CD4-positive, CD25-positive, alpha-beta regulatory T cell (primary cell): ENCODE results near the gene COX6B2. TPM values are rescaled to one million over a fixed set of nuclear protein-coding genes. Genes with fewer than 3 reads are reported as not detected.

Source experiments
- ATAC-seq, 2 donors: fragments of 150-1000 bp; cut with Tn5 transposase; one replicate each; pipeline ENCODE4 v1.10.0; 2021; ENCODE audit warnings: low read depth in 2 of 2, moderate number of reproducible peaks in 2 of 2, moderate library complexity in 1 of 2
- DNase-seq, 3 donors: peaks; one replicate each; pipeline versions ENCODE4 v3.0.0 to v3.0.0-alpha.2; 2012 to 2022; ENCODE audit warnings: mixed read lengths in 1 of 3
- H3K27ac ChIP-seq: one replicate; pipeline ENCODE4 v1.7.0; 2013; ENCODE audit warnings: mild to moderate bottlenecking, low read length; ENCODE audit not compliant: insufficient read depth, poor library complexity, severe bottlenecking
- H3K27me3 ChIP-seq: one replicate; pipeline ENCODE4 v1.7.0; 2013; ENCODE audit warnings: low read length; ENCODE audit not compliant: control insufficient read depth, insufficient read depth
- H3K36me3 ChIP-seq: one replicate; pipeline ENCODE4 v1.7.0; 2013; ENCODE audit warnings: mild to moderate bottlenecking, low read length, moderate library complexity; ENCODE audit not compliant: control insufficient read depth, insufficient read depth
- H3K4me1 ChIP-seq: 2 replicates; pipeline ENCODE4 v1.7.0; 2013; ENCODE audit warnings: mild to moderate bottlenecking, low read length; ENCODE audit not compliant: insufficient read depth, control insufficient read depth, poor library complexity, severe bottlenecking
- H3K4me3 ChIP-seq: one replicate; pipeline ENCODE4 v1.7.0; 2013; ENCODE audit warnings: low read depth, mild to moderate bottlenecking, low read length, moderate library complexity
- H3K9me3 ChIP-seq, 2 experiments: 1 replicate in 1 of 2; 2 replicates in 1 of 2; pipeline ENCODE4 v1.7.0; 2013; ENCODE audit warnings: low read length in 2 of 2, mild to moderate bottlenecking in 1 of 2, moderate library complexity in 1 of 2; ENCODE audit not compliant: control insufficient read depth in 2 of 2
- H3K27ac Mint-ChIP-seq, 3 donors: one replicate each; pipeline ENCODE4 v1.8.0; 2020 to 2022; ENCODE audit warnings: mild to moderate bottlenecking in 3 of 3, mixed read lengths in 3 of 3, moderate library complexity in 2 of 3
- H3K27me3 Mint-ChIP-seq: one replicate; pipeline ENCODE4 v1.8.0; 2022; ENCODE audit warnings: mild to moderate bottlenecking, mixed read lengths
- H3K36me3 Mint-ChIP-seq: one replicate; pipeline ENCODE4 v1.8.0; 2020; ENCODE audit warnings: mixed read lengths
- H3K4me1 Mint-ChIP-seq, 4 donors: one replicate each; pipeline ENCODE4 v1.8.0; 2020 to 2022; ENCODE audit warnings: mixed read lengths in 4 of 4, mild to moderate bottlenecking in 1 of 4
- H3K4me3 Mint-ChIP-seq, 4 donors: one replicate each; pipeline ENCODE4 v1.8.0; 2020 to 2022; ENCODE audit warnings: mild to moderate bottlenecking in 4 of 4, mixed read lengths in 4 of 4, moderate library complexity in 3 of 4
- H3K9me3 Mint-ChIP-seq, 7 donors: one replicate each; pipeline ENCODE4 v1.8.0; 2020 to 2022; ENCODE audit warnings: mixed read lengths in 7 of 7, mild to moderate bottlenecking in 3 of 7, moderate library complexity in 2 of 7
- polyA plus RNA-seq, 4 donors: library from polyadenylated mRNA; unstranded; fragments of 300-500 nt; fragmentation: Illumina TruSeq; gene quantifications; one replicate each; pipeline ENCODE4 v1.2.3, GENCODE V29; 2021
- total RNA-seq: library from RNA; stranded (reverse); gene quantifications from one replicate; pipeline ENCODE4 v1.2.3, GENCODE V29; 2022

The COX6B2 gene
- total and polyA plus RNA-seq, 5 donors from 2014 or later = 0.57 TPM; not detected in 4

- Histone ChIP-seq H3K27me3 (no peaks in the 10 kb centered on the region), H3K4me3 (peak overlapping the region; percentile 44), H3K4me1 (peaks cover 12% of the 10 kb centered on the region), H3K27ac (no peak overlapping the region), H3K36me3 (no peaks in the 10 kb centered on the region), H3K9me3 (no peaks in the 10 kb centered on the region)
- Mint-ChIP-seq H3K4me3 (peak overlapping the region; percentile 45 to 86 (median 72)), H3K4me1 (peaks cover 0 to 11% (median 6%) of the 10 kb centered on the region in 4 donors), H3K36me3 (no peaks in the 10 kb centered on the region), H3K27me3 (peaks cover 4% of the 10 kb centered on the region), H3K27ac (peak overlapping the region in 2 of 3 donors; percentile 86 to 87), H3K9me3 (no peaks in the 10 kb centered on the region)
- peak; percentile 83 to 89 (median 86) for DNase-seq
- ATAC-seq = peak; percentile 88
Observed at GRCh38 chr19:55301459-55302317, 52.8 kb downstream of the COX6B2 start.

GRCh38 chr19:55300886-55301458 is 53.5 kb downstream of the COX6B2 start:
- DNase-seq (no peak), ATAC-seq (no peak)
- no peaks in the 10 kb centered on the region for H3K9me3 Mint-ChIP-seq
- H3K36me3 Mint-ChIP-seq = no peaks in the 10 kb centered on the region
- H3K27ac Mint-ChIP-seq = no peak overlapping the region
- Histone ChIP-seq H3K4me1 (peaks cover 12% of the 10 kb centered on the region), H3K27ac (no peak overlapping the region), H3K9me3 (no peaks in the 10 kb centered on the region), H3K4me3 (no peak overlapping the region), H3K36me3 (no peaks in the 10 kb centered on the region), H3K27me3 (no peaks in the 10 kb centered on the region)
- H3K4me1 Mint-ChIP-seq = peaks cover 0 to 11% (median 6%) of the 10 kb centered on the region in 4 donors
- peak overlapping the region in 1 of 4 donors; percentile 86 for H3K4me3 Mint-ChIP-seq
- H3K27me3 Mint-ChIP-seq = peaks cover 4% of the 10 kb centered on the region

GRCh38 chr19:55299991-55300390 is 54.5 kb downstream of the COX6B2 start:
- H3K9me3 ChIP-seq = no peaks in the 10 kb centered on the region
- Mint-ChIP-seq H3K4me3 (peak overlapping the region in 1 of 4 donors; percentile 29), H3K36me3 (no peaks in the 10 kb centered on the region), H3K27ac (no peak overlapping the region), H3K9me3 (no peaks in the 10 kb centered on the region), H3K4me1 (peaks cover 0 to 7% (median 6%) of the 10 kb centered on the region in 4 donors), H3K27me3 (peaks cover under 1% of the 10 kb centered on the region)
- ATAC-seq (no peak), DNase-seq (no peak)
- H3K27ac ChIP-seq = no peak overlapping the region
- peaks cover 12% of the 10 kb centered on the region for H3K4me1 ChIP-seq
- H3K27me3 ChIP-seq = no peaks in the 10 kb centered on the region
- H3K4me3 ChIP-seq = no peak overlapping the region
- no peaks in the 10 kb centered on the region for H3K36me3 ChIP-seq

Other genes with a start within 250 kb of the COX6B2 start
- gene PPP1R12C, start 237.1 kb downstream of the COX6B2 start, total RNA-seq = 191 TPM
- 1 to 10 TPM; 2.2 to 5.9 (median 3.8) TPM for gene PPP1R12C, start 237.1 kb downstream of the COX6B2 start, polyA plus RNA-seq
- not detected for gene TNNT1, start 205.5 kb downstream of the COX6B2 start, total RNA-seq
- gene TNNT1, start 205.5 kb downstream of the COX6B2 start, polyA plus RNA-seq = not detected
- not detected for gene TNNI3, start 197.0 kb downstream of the COX6B2 start, total RNA-seq
- gene TNNI3, start 197.0 kb downstream of the COX6B2 start, polyA plus RNA-seq = not detected
- gene DNAAF3, start 188.1 kb downstream of the COX6B2 start, total RNA-seq = not detected
- gene DNAAF3, start 188.1 kb downstream of the COX6B2 start, polyA plus RNA-seq = not detected
- 1.9 TPM for gene SYT5, start 174.4 kb downstream of the COX6B2 start, total RNA-seq
- gene SYT5, start 174.4 kb downstream of the COX6B2 start, polyA plus RNA-seq = under 1 TPM in 1 of 4 donors, not detected in 3; 0.06 TPM
- gene PTPRH, start 145.2 kb downstream of the COX6B2 start, total RNA-seq = not detected
- gene PTPRH, start 145.2 kb downstream of the COX6B2 start, polyA plus RNA-seq = not detected
- 13.3 TPM for gene TMEM86B, start 126.0 kb downstream of the COX6B2 start, total RNA-seq
- under 1 TPM in 3 of 4 donors, not detected in 1; 0.25 to 0.83 (median 0.49) TPM for gene TMEM86B, start 126.0 kb downstream of the COX6B2 start, polyA plus RNA-seq
- gene PPP6R1, start 95.7 kb downstream of the COX6B2 start, total RNA-seq = 168 TPM
- gene PPP6R1, start 95.7 kb downstream of the COX6B2 start, polyA plus RNA-seq = 10 to 100 TPM; 38.9 to 58.2 (median 44.0) TPM
- gene HSPBP1, start 74.6 kb downstream of the COX6B2 start, total RNA-seq = 15.8 TPM
- gene HSPBP1, start 74.6 kb downstream of the COX6B2 start, polyA plus RNA-seq = 10 to 100 TPM; 30.2 to 37.2 (median 35.1) TPM
- gene BRSK1, start 70.7 kb downstream of the COX6B2 start, total RNA-seq = 1.5 TPM
- gene BRSK1, start 70.7 kb downstream of the COX6B2 start, polyA plus RNA-seq = not detected
- gene TMEM150B, start 29.4 kb downstream of the COX6B2 start, total RNA-seq = 2.1 TPM
- gene TMEM150B, start 29.4 kb downstream of the COX6B2 start, polyA plus RNA-seq = not detected
- gene KMT5C, start 14.8 kb downstream of the COX6B2 start, total RNA-seq = 69.6 TPM
- 1 to 10 TPM in 3 of 4 donors, under 1 TPM in 1; 0.98 to 1.6 (median 1.2) TPM for gene KMT5C, start 14.8 kb downstream of the COX6B2 start, polyA plus RNA-seq
- gene GARIN5B, start 8.5 kb upstream of the COX6B2 start, total RNA-seq = not detected
- not detected for gene GARIN5B, start 8.5 kb upstream of the COX6B2 start, polyA plus RNA-seq
- not detected for gene IL11, start 15.7 kb upstream of the COX6B2 start, total RNA-seq
- gene IL11, start 15.7 kb upstream of the COX6B2 start, polyA plus RNA-seq = not detected
- gene TMEM190, start 22.1 kb upstream of the COX6B2 start, total RNA-seq = not detected
- not detected for gene TMEM190, start 22.1 kb upstream of the COX6B2 start, polyA plus RNA-seq
- 15.9 TPM for gene TMEM238, start 29.6 kb upstream of the COX6B2 start, total RNA-seq
- gene TMEM238, start 29.6 kb upstream of the COX6B2 start, polyA plus RNA-seq = 1 to 10 TPM in 2 of 4 donors, under 1 TPM in 2; 0.42 to 1.3 (median 0.79) TPM
- gene RPL28, start 31.2 kb upstream of the COX6B2 start, total RNA-seq = 2,934 TPM
- 100 to 1,000 TPM; 527 to 727 (median 674) TPM for gene RPL28, start 31.2 kb upstream of the COX6B2 start, polyA plus RNA-seq
- 92.9 TPM for gene UBE2S, start 53.1 kb upstream of the COX6B2 start, total RNA-seq
- 10 to 100 TPM; 24.9 to 38.8 (median 33.2) TPM for gene UBE2S, start 53.1 kb upstream of the COX6B2 start, polyA plus RNA-seq
- not detected for gene SHISA7, start 88.6 kb upstream of the COX6B2 start, total RNA-seq
- gene SHISA7, start 88.6 kb upstream of the COX6B2 start, polyA plus RNA-seq = not detected
- gene ISOC2, start 106.9 kb upstream of the COX6B2 start, total RNA-seq = 6.3 TPM
- 10 to 100 TPM; 24.7 to 34.1 (median 28.1) TPM for gene ISOC2, start 106.9 kb upstream of the COX6B2 start, polyA plus RNA-seq
- not detected for gene C19orf85, start 110.0 kb upstream of the COX6B2 start, total RNA-seq
- gene C19orf85, start 110.0 kb upstream of the COX6B2 start, polyA plus RNA-seq = not detected
- gene ZNF628, start 121.9 kb upstream of the COX6B2 start, total RNA-seq = 23.9 TPM
- under 1 TPM; 0.05 to 0.22 (median 0.09) TPM for gene ZNF628, start 121.9 kb upstream of the COX6B2 start, polyA plus RNA-seq
- 9.2 TPM for gene NAT14, start 130.5 kb upstream of the COX6B2 start, total RNA-seq
- 1 to 10 TPM; 3.3 to 5.1 (median 4.1) TPM for gene NAT14, start 130.5 kb upstream of the COX6B2 start, polyA plus RNA-seq
- 0.27 TPM for gene SSC5D, start 133.7 kb upstream of the COX6B2 start, total RNA-seq
- not detected for gene SSC5D, start 133.7 kb upstream of the COX6B2 start, polyA plus RNA-seq
- not detected for gene SBK2, start 182.4 kb upstream of the COX6B2 start, total RNA-seq
- not detected for gene SBK2, start 182.4 kb upstream of the COX6B2 start, polyA plus RNA-seq
- not detected for gene SBK3, start 190.8 kb upstream of the COX6B2 start, total RNA-seq
- not detected for gene SBK3, start 190.8 kb upstream of the COX6B2 start, polyA plus RNA-seq
- gene ZNF579, start 226.1 kb upstream of the COX6B2 start, total RNA-seq = 4.2 TPM
- under 1 TPM in 3 of 4 donors, not detected in 1; 0.13 to 0.24 (median 0.14) TPM for gene ZNF579, start 226.1 kb upstream of the COX6B2 start, polyA plus RNA-seq
- 13.0 TPM for gene FIZ1, start 244.8 kb upstream of the COX6B2 start, total RNA-seq
- gene FIZ1, start 244.8 kb upstream of the COX6B2 start, polyA plus RNA-seq = 1 to 10 TPM; 1.3 to 3.5 (median 1.5) TPM
- gene ZNF524, start 245.6 kb upstream of the COX6B2 start, total RNA-seq = 13.7 TPM
- gene ZNF524, start 245.6 kb upstream of the COX6B2 start, polyA plus RNA-seq = 10 to 100 TPM; 38.5 to 53.7 (median 44.5) TPM